ENCODE results near the gene RAB40C. TPM values are rescaled to one million over a fixed set of nuclear protein-coding genes. Genes with fewer than 3 reads are reported as not detected.

Gene RAB40C
- total and polyA plus RNA-seq, 10 of the 15 experiments (the other 5 are each of a cell fraction or from before 2014, with no cell fraction given) = 0.06 to 12.8 (median 4.6) TPM

DNA sequence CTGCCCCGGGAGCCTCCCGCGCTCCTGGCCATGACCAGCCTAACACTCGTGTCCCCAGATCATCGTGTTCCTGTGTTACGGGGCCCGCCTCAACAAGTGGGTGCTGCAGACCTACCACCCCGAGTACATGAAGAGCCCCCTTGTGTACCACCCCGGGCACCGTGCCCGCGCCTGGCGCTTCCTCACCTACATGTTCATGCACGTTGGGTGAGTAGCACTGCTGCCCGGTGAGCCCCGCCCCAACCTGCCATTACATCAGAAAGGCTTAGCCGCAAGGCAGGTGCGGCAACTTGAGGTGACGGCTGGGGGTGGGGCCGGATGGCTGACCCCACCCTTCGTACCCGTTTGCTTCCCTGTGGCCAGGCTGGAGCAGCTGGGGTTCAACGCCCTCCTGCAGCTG lies 87.0 kb downstream of the RAB40C start (continued):
- no peak for TF ChIP-seq NKRF (conservative IDR thresholded peaks at IDR 0.05)

DNA sequence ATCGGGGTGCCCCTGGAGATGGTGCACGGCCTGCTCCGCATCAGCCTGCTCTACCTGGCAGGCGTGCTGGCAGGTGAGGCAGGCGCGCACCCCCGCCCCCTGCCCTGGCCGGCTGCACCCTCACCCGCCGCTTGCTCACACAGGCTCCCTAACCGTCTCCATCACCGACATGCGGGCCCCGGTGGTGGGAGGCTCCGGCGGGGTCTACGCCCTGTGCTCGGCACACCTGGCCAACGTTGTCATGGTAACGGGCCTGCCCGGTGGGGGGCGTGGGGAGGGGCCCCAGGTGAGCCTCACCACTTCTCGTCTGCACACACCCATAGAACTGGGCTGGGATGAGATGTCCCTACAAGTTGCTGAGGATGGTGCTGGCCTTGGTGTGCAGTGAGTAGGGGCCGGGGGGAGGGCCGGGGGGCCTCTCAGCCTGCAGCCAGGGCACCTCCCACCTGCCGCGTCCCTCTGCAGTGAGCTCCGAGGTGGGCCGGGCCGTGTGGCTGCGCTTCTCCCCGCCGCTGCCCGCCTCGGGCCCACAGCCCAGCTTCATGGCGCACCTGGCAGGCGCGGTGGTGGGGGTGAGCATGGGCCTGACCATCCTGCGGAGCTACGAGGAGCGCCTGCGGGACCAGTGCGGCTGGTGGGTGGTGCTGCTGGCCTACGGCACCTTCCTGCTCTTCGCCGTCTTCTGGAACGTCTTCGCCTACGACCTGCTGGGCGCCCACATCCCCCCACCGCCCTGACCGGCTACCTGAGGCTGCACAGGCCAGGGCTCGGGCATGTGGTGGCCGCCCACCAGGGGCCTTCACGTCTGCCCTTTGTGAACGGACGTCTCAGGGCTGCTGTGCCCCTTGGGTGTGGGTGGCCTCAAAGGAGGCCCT lies 87.7 kb downstream of the RAB40C start:
- no peak for DNase-seq (ENCODE audit: low read depth, low spot score)
- Histone ChIP-seq H3K9ac (ENCODE audit: control insufficient read depth, insufficient read depth, low read length) (no peak overlapping the region), H3K4me2 (ENCODE audit: control insufficient read depth, insufficient read depth) (no peak overlapping the region), H3K4me3 (no peak overlapping the region), H3K27me3 (replicated peaks in 1 of 2; ENCODE audit: control insufficient read depth in 2 of 2, insufficient read depth in 2 of 2, low read length in 1 of 2) (no peaks in the 10 kb centered on the region), H4K20me1 (ENCODE audit: control insufficient read depth, insufficient read depth) (peaks cover 6% of the 10 kb centered on the region; the same call in 1 of the 2 replicates), H3K27ac (ENCODE audit: control insufficient read depth, insufficient read depth) (no peak overlapping the region), H2AFZ (ENCODE audit: control insufficient read depth, low read depth, low read length) (no peak overlapping the region), H3K9me3 (replicated peaks; ENCODE audit: control insufficient read depth, insufficient read depth, low read length) (no peaks in the 10 kb centered on the region), H3K4me1 (ENCODE audit: control insufficient read depth, insufficient read depth, low read length) (peaks cover 7% of the 10 kb centered on the region), H3K79me2 (ENCODE audit: control insufficient read depth, insufficient read depth, low read length) (peaks cover 14% of the 10 kb centered on the region), H3K36me3 (ENCODE audit: control insufficient read depth in 2 of 2, insufficient read depth in 2 of 2, low read length in 1 of 2) (peaks cover under 1 to 6% of the 10 kb centered on the region in 2 experiments; a peak in 2 of 4 replicates)
- CTCF ChIA-PET = no interaction called here
- POLR2A ChIA-PET = no interaction called here
- in situ Hi-C loops (cut with MboI) = no loop called here
- RAD21 ChIA-PET (ENCODE audit: unreplicated experiment) = no interaction called here
- 67% methylated on average over 54 of the region's 57 CpGs for WGBS (ENCODE audit: insufficient coverage, insufficient replicate concordance, low lambda C conversion rate, missing lambda C conversion rate)
- ATAC-seq = no peak
- no TSS peak for BruUV-seq (replicated peaks)
- TF ChIP-seq E2F8 (IDR thresholded peaks at IDR 0.05; ENCODE audit: low read depth, partially characterized antibody) = no peak
- TF ChIP-seq NBN (IDR thresholded peaks at IDR 0.05) = no peak
- TF ChIP-seq MTA3 (IDR thresholded peaks at IDR 0.05; ENCODE audit: borderline replicate concordance, low read length) = no peak
- no peak for TF ChIP-seq EP300 (IDR thresholded peaks at IDR 0.05; ENCODE audit: borderline replicate concordance in 1 of 2, control insufficient read depth in 1 of 2, low read depth in 2 of 2, low read length in 2 of 2)
- no peak for TF ChIP-seq CBX5 (IDR thresholded peaks at IDR 0.05; ENCODE audit: low read depth)
- no peak for TF ChIP-seq POU2F2 (IDR thresholded peaks at IDR 0.05; ENCODE audit: borderline replicate concordance, low read depth, low read length)
- no peak for TF ChIP-seq IRF5 (IDR thresholded peaks at IDR 0.05; ENCODE audit: borderline replicate concordance)
- no peak for TF ChIP-seq CREM (IDR thresholded peaks at IDR 0.05; ENCODE audit: low read depth)
- TF ChIP-seq CHD2 (IDR thresholded peaks at IDR 0.05; ENCODE audit: borderline replicate concordance, low read depth, low read length) = no peak
- TF ChIP-seq CHD4 (IDR thresholded peaks at IDR 0.05) = no peak
- TF ChIP-seq ASH2L (IDR thresholded peaks at IDR 0.05; ENCODE audit: borderline replicate concordance, low read depth) = no peak
- TF ChIP-seq, protein P1, sequence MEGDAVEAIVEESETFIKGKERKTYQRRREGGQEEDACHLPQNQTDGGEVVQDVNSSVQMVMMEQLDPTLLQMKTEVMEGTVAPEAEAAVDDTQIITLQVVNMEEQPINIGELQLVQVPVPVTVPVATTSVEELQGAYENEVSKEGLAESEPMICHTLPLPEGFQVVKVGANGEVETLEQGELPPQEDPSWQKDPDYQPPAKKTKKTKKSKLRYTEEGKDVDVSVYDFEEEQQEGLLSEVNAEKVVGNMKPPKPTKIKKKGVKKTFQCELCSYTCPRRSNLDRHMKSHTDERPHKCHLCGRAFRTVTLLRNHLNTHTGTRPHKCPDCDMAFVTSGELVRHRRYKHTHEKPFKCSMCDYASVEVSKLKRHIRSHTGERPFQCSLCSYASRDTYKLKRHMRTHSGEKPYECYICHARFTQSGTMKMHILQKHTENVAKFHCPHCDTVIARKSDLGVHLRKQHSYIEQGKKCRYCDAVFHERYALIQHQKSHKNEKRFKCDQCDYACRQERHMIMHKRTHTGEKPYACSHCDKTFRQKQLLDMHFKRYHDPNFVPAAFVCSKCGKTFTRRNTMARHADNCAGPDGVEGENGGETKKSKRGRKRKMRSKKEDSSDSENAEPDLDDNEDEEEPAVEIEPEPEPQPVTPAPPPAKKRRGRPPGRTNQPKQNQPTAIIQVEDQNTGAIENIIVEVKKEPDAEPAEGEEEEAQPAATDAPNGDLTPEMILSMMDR (IDR thresholded peaks at IDR 0.05 in 2 of 3, conservative IDR thresholded peaks at IDR 0.05 in 1 of 3; ENCODE audit: control insufficient read depth in 2 of 3, extremely low read depth in 1 of 3, insufficient read depth in 1 of 3, low read depth in 3 of 3, low read length in 3 of 3) = no peak
- SMC1A ChIA-PET (ENCODE audit: uncharacterized antibody, unreplicated experiment) = no interaction called here
- intact Hi-C loops (cut with micrococcal nuclease; ENCODE audit: unreplicated experiment) = no loop called here
- FAIRE-seq = no peak
